OCI-LY3 (cell line): Measurements from ENCODE around the gene NID1.

ENCODE experiments used
- CTCF ChIP-seq: fragments of 200-600, 300-600 bp; sonication (generic); IDR thresholded peaks from 2 replicates; pipeline ENCODE4 v1.5.1; 2014; ENCODE audit warnings: antibody characterized with exemption, low read length, low read depth
- EZH2phosphoT487 ChIP-seq: fragments of 200-600 bp; shearing (Covaris generic); IDR thresholded peaks from 2 replicates; pipeline ENCODE4 v1.6.1; 2018; ENCODE audit warnings: antibody characterized with exemption, mixed run types, low read depth

GRCh38 chr1:235997931-235998330 lies 67.0 kb downstream of the NID1 start:
- no peak for TF ChIP-seq CTCF
- TF ChIP-seq EZH2phosphoT487, result no peak
